HG02759 (cell line): ENCODE results near the gene RNPS1.

ENCODE experiments used
- ATAC-seq: cut with Tn5 transposase; IDR thresholded peaks from one replicate; pipeline ENCODE4 v1.9.1; 2021; ENCODE audit warnings: mild to moderate bottlenecking, moderate library complexity; ENCODE audit not compliant: unreplicated experiment

RNPS1 gene

GRCh38 chr16:2223221-2223941 lies 44.5 kb downstream of the RNPS1 start, which contains the start of gene E4F1:
E4F1 (plus strand) TSS chr16:2223591; CDS start chr16:2223614, 23 bp downstream.
- ATAC-seq, result peak; percentile 94

DNA sequence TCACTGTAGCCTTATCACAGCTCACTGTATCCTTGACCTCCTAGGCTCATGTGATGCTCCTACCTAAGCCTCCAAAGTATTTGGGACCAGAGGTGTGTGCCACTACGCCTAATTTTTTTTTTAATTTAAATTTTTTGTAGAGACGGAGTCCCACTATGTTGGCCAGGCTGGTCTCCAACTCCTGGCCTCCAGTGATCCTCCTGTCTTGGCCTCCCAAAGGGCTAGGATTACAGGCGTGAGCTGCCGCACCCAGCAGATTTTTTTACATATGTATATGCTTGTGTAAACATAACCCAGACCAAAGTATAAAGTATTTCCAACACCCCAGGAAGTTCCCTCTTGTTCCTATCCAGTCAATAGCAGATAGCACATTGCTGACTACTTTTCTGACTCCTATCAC lies 51.6 kb downstream of the RNPS1 start:
- ATAC-seq, result no peak

DNA sequence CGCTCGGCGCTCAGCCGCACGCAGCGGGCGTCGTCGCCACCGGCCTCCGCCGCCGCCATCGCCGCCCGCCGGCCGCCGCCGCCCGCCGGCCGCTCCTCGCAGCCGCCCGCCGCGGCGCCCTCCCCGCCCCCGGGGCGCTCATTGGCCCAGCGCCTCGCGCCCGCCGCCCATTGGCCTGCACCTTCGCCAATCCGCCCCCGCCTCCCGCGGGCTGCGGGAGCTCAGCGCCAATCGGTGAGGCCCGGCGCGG lies 53.3 kb downstream of the RNPS1 start, which contains the start of gene PGP:
Gene PGP (minus strand): TSS at position 122 of the 250 bp plus-strand sequence. CDS start 63 bp downstream, at position 59.
- ATAC-seq, result peak; percentile 88

GRCh38 chr16:2213817-2214718 lies 53.9 kb downstream of the RNPS1 start:
- ATAC-seq, result peak; percentile 24

DNA sequence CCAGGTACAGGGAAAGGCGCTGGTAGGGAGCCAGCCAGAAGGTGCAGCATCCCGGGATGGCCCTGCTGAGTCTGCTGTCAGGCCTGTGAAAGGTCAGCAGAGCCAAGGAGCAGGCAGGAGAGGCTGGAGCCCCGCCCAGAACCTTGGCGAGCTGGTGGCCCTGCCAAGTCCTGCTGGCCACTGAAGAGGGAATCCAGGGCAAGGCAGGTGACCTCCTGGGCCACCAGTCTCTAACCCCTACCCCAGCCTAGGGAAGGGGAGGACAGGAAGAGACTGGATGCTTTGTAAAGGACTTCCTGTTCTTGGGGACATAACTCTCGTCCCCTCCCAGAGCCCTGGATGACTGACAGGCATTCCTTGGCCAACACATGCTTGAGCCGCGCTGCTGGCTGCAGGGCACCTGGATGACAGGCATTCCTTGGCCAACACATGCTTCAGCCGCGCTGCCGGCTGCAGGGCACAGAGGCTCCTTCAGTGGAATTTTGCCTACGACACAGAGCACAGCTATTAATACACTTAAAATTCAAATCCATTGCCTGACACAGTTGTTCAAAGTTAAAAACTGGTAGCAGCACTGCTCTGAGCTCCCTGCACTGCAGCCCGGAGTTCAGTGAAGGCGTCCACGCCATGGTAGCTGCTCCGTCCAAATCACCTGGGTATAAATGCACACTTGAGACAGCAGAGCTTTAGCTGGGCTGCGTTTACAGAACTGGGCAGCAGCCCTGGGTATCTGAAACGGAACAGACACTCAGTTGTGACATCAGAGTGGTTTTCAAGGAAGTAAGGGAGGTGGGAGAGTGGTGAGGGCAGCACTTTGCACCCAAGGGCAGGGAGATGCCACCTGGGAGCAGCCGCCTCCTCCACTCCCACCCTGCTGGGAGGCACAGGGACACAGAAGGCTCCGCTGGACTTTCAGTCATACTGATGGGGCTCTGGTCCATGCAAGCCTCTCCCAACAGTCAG lies 55.3 kb downstream of the RNPS1 start:
- no peak for ATAC-seq

- ATAC-seq, result no peak
These were observed 56.0 kb downstream of the RNPS1 start for GRCh38 chr16:2211923-2212347.

GRCh38 chr16:2210386-2211365 lies 57.2 kb downstream of the RNPS1 start, which contains the start of gene BRICD5:
BRICD5 (minus strand) TSS chr16:2210863; CDS start chr16:2210833, 30 bp downstream.
- no peak for ATAC-seq

GRCh38 chr16:2210009-2210332 lies 58.0 kb downstream of the RNPS1 start:
- ATAC-seq, result no peak

DNA sequence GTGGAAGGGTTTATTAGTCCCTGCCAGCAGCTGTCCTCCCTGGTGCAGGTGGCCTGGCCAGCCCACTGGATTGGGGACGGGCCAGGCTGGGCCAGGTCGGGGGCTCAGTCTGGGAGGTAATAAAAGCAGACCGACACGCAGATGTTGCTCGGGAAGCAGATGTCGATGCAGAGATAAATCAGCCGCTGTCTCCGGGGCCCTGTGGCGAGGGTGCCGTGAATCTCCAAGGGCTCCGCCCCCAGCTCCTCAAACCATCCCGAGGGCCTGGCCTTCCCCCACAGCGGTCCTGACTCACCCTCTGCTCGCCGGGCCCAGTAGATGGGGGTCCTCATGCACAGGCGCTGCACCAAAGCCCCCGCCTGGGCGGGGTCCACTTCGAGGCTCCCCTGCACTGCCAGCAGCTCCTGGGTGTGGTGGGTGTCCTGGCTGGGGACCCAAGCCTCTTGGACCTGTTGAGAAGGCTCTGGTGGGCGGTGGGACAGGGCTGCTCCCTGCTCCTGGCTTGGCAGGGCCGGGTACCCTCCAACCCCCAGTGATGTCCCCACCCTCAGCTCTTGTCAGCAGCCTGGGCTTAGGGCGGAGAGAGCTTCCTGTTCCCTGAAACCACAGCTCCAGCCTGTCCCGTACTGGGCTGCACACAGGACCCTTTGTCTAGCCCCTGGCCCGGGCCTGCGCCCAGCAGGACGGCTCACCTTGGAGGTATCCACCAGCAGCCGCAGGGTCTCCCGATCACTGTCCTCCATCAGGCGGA lies 58.5 kb downstream of the RNPS1 start:
- no peak for ATAC-seq

- ATAC-seq, result no peak
These were observed 59.2 kb downstream of the RNPS1 start for GRCh38 chr16:2208772-2209171.

DNA sequence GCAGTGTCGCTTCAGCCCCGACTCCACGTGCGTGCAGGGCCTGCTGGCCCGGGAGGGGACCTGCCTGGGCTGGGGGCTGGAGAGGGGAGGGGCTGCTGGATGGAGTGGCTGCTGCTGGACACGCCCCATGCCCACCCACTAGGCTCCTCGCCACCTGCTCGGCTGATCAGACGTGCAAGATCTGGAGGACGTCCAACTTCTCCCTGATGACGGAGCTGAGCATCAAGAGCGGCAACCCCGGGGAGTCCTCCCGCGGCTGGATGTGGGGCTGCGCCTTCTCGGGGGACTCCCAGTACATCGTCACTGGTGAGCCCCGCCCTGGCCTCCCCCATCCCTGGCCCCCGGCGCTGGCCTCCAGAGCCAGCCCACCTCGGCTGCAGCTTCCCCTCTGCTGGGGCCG lies 59.6 kb downstream of the RNPS1 start:
- no peak for ATAC-seq

DNA sequence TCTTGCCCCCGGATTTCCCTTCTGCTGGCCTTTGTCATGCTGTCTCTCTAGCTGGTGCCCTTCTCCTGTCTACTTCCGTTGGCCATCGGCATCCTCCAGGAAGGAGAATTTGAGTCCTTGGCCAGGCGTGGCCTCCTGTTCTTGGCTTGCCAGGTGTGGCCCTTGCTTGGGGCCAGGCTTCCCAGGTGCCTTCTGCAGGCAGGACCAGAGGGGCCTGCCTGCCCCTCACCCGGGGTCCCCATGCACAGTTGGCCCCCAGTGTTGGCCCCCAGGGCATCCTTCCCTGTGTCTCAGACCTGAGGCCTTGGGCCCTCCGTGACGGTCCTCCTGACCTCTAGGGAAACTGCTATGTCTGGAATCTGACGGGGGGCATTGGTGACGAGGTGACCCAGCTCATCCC lies 60.1 kb downstream of the RNPS1 start:
- ATAC-seq, result no peak

DNA sequence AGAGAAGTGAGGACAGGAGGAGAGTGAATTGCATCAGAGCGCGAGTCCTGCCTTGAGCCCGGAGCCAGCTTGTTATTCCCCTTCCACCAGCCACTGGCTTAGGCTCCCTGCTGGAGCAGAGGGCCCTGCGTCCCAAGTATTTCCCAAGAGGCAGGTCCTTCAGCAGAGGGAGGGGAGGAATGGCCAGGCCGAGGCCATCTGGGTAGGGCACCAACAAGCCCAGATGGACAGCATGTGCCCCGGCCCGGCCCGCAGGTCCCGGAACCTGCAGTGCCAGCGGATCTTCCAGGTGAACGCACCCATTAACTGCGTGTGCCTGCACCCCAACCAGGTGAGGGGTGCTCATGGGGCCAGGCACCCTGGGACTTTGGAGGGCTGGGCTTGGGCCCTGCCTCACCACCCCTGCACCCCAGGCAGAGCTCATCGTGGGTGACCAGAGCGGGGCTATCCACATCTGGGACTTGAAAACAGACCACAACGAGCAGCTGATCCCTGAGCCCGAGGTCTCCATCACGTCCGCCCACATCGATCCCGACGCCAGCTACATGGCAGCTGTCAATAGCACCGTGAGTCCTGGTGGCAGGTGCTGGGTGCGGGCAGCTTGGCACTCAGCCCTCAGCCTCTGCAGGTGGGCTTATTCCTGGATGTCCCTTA lies 61.0 kb downstream of the RNPS1 start:
- ATAC-seq, result no peak

DNA sequence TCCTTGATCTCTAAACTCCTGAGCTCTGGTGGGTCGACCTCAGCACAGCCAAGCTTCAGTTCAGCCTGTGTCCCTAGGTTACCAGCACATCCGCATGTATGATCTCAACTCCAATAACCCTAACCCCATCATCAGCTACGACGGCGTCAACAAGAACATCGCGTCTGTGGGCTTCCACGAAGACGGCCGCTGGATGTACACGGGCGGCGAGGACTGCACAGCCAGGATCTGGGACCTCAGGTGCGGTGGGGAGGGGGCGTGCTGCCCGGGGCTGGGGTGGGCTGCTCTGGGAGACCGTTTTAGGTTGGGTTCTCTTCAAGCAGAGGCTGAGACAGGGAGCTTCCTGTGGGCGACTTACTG lies 61.5 kb downstream of the RNPS1 start:
- ATAC-seq, result no peak

DNA sequence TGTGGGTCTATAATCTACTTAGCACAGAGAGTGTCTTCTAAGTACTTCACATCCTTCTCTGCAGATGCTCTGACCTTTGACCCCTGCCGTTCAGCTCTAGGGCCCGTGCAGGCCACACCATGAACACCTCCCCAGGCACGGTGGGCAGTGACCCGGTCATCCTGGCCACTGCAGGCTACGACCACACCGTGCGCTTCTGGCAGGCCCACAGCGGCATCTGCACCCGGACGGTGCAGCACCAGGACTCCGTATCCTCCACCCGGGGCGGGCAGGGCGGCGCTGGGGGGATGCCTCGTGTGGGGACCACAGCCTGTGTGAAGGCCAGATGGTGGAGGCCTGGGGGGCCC lies 62.0 kb downstream of the RNPS1 start:
- peak; percentile 17 for ATAC-seq

- peak; percentile 84 for ATAC-seq
These were observed 62.6 kb downstream of the RNPS1 start, which contains the start of gene MLST8 for GRCh38 chr16:2205104-2205966. MLST8 (plus strand) TSS chr16:2205454; CDS start chr16:2206086, 632 bp downstream.

DNA sequence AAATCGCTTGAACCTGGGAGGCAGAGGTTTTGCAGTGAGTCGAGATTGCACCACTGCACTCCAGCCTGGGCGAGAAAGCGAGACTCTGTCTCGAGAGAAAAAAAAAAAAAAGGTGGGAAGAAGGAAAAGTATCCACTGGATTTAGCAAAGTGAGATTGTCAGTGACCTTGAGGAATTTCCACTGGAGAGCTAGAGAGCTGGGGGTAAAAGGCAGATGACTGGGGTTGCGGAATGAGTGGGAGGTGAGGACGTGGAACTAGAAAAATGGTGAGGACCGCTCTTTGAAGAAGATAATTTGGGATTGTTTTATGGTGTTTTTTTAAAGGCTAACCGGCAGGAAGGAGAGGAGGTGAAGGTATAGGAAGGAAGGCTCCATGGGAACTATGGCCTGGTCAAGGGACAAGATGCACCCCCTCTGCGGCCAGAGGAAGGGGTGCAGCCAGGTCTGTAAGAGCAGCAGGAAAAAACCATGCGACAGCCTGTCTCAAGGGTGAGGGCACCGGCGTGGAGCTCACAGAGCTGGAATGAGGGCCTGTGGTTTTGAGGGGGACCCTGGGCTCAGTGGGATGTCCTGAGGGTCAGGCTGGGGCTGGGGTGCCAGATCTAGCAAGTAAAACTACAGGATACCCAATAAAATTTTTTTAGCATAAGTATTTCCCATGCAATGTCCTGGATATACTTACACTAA lies 63.4 kb downstream of the RNPS1 start:
- no peak for ATAC-seq
